ENCODE data around the gene XPNPEP3.

DNA sequence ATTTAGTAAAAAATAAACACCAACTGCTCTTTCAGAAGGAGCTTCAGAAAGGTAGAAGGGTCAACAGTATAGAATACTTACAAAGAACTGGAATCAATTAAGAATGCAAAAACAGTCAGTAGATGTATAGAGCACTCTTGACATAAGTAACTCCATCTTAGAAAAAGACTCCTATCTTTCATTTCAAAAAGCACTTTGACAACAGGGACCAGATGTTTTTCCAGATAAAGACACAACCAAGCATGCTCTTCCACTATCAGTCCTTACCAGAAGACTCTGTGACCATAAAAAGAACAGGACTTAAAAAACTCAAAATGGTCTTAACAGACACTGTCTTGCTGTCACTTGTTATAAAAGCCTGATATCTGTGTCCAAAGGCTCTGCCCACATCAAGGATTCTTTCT lies 43.0 kb upstream of the XPNPEP3 start:
- TF ChIP-seq, protein P1, sequence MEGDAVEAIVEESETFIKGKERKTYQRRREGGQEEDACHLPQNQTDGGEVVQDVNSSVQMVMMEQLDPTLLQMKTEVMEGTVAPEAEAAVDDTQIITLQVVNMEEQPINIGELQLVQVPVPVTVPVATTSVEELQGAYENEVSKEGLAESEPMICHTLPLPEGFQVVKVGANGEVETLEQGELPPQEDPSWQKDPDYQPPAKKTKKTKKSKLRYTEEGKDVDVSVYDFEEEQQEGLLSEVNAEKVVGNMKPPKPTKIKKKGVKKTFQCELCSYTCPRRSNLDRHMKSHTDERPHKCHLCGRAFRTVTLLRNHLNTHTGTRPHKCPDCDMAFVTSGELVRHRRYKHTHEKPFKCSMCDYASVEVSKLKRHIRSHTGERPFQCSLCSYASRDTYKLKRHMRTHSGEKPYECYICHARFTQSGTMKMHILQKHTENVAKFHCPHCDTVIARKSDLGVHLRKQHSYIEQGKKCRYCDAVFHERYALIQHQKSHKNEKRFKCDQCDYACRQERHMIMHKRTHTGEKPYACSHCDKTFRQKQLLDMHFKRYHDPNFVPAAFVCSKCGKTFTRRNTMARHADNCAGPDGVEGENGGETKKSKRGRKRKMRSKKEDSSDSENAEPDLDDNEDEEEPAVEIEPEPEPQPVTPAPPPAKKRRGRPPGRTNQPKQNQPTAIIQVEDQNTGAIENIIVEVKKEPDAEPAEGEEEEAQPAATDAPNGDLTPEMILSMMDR (IDR thresholded peaks at IDR 0.05; ENCODE audit: insufficient read depth, low read length, poor library complexity, severe bottlenecking): no peak
- no peak for TF ChIP-seq EZH2phosphoT487 (conservative IDR thresholded peaks at IDR 0.05; ENCODE audit: low read length)
